Measurements from ENCODE around the gene LRP1-AS.

Gene LRP1-AS

DNA sequence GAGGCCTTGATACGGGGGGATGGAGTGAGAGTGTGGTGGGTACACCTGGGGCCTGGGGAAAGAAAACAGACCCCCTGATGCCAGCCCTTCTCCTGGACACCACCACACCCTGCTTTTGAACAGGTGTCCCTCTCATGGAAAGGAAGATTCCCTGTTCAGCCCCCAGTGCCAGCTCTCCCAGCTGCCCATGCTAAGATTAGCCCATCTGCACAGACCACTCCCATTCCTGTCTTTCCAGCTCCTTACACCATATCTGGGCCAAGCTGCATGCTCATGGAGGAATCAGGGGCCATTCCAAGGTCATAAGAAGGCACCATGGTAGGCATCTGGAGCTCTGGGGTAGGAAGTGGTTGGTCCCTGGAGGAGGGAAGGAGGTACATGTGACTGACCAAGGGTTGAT is 48.9 kb downstream of the LRP1-AS start:
- no peak for DNase-seq (ENCODE audit: low read depth in 2 of 2)

DNA sequence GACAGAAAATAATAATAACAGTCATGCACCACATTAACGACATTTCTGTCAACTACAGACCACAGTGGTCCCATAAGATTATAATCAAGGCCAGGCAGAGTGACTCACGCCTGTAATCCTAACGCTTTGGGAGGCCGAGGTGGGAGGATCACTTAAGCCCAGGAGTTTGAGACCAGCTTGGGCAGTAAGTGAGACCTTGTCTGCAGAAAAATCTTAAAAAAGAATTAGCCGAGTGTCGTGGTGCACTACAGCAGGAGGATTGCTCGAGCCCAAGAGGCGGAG is 49.9 kb downstream of the LRP1-AS start:
- no peak for DNase-seq (ENCODE audit: low read depth in 2 of 2)

GRCh38 chr12:57096748-57097553 is 50.5 kb downstream of the LRP1-AS start:
- DNase-seq (ENCODE audit: low read depth in 2 of 2) = no peak

DNA sequence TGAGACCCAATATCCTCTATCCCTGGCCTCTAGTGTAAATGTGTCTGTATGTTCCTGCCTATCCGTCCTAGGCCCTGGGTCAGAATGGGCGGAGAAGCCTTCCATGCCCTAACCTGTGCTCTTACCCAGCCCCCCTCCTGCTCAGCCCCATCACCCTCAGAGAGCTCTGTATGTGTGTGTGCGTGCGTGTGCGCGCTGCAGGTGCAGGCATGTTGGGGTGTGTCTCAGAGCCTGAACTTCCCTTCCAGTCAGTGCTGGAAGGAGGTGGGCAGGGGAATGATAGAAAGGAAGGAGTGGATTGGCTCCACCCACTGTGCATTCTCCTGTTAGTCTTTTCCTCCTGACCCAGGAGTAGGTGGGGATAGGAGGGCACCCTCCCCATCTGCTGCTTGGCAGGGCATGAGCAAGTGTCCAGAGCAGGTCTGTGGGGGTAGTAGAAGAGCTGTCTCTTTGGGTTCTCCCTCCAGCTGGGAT is 51.3 kb downstream of the LRP1-AS start:
- DNase-seq (ENCODE audit: low read depth in 2 of 2) = no peak

DNA sequence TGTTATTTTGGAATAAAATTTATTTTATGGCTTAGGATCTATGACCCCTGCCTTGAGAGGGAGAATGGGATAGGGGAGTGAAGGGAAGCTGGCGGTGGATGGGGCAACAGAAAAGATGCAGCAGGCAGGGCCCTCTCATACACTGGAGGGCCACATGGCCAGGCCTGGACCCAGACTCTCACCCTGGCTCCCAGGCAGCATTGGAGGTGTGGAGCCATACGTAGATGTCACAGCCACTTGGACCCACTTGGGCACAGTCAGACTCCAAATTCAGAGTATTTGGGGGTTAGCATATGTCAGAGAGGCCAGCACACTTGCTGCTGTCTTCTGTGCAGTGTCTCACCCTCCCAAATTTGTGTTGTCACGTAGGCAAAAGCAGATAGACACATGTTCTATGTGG is 52.0 kb downstream of the LRP1-AS start:
- DNase-seq (ENCODE audit: low read depth in 2 of 2) = no peak
